AG08396 (cell line): Measurements from ENCODE around the gene RALGPS2.

ENCODE experiments used
- DNase-seq: peaks from one replicate; pipeline ENCODE4 v3.0.0; 2012; ENCODE audit warnings: low spot score, mixed read lengths

Gene RALGPS2

GRCh38 chr1:178919581-178919980 lies 194.5 kb downstream of the RALGPS2 start:
- no peak for DNase-seq

GRCh38 chr1:178921499-178921898 lies 196.5 kb downstream of the RALGPS2 start:
- no peak for DNase-seq

GRCh38 chr1:178923512-178923911 lies 198.5 kb downstream of the RALGPS2 start:
- DNase-seq = no peak

- no peak for DNase-seq
These were observed 201.0 kb downstream of the RALGPS2 start for GRCh38 chr1:178926046-178926445.

- DNase-seq = no peak
These were observed 202.0 kb downstream of the RALGPS2 start for GRCh38 chr1:178927003-178927402.

GRCh38 chr1:178928041-178928440 lies 203.0 kb downstream of the RALGPS2 start:
- DNase-seq = no peak

- no peak for DNase-seq
These were observed 203.9 kb downstream of the RALGPS2 start for GRCh38 chr1:178928976-178929375.

- no peak for DNase-seq
These were observed 207.0 kb downstream of the RALGPS2 start for GRCh38 chr1:178931858-178932551.

GRCh38 chr1:178932552-178932906 lies 207.5 kb downstream of the RALGPS2 start:
- DNase-seq = no peak

GRCh38 chr1:178933105-178933561 lies 208.1 kb downstream of the RALGPS2 start:
- DNase-seq = no peak

GRCh38 chr1:178933709-178934490 lies 208.9 kb downstream of the RALGPS2 start:
- DNase-seq = no peak

- DNase-seq = no peak
These were observed 209.5 kb downstream of the RALGPS2 start for GRCh38 chr1:178934546-178934945.

- DNase-seq = no peak
These were observed 210.6 kb downstream of the RALGPS2 start for GRCh38 chr1:178935610-178936009.

- no peak for DNase-seq
These were observed 212.7 kb downstream of the RALGPS2 start for GRCh38 chr1:178937695-178938094.

GRCh38 chr1:178938101-178938958 lies 213.3 kb downstream of the RALGPS2 start:
- no peak for DNase-seq

- DNase-seq = peak; percentile 43
These were observed 213.9 kb downstream of the RALGPS2 start for GRCh38 chr1:178938959-178939317.

- DNase-seq = no peak
These were observed 214.5 kb downstream of the RALGPS2 start for GRCh38 chr1:178939338-178940067.

- no peak for DNase-seq
These were observed 215.2 kb downstream of the RALGPS2 start for GRCh38 chr1:178940068-178940765.

GRCh38 chr1:178941261-178941689 lies 216.2 kb downstream of the RALGPS2 start:
- no peak for DNase-seq

- DNase-seq = no peak
These were observed 216.8 kb downstream of the RALGPS2 start for GRCh38 chr1:178941849-178942248.
